HL-60 (cell line): ENCODE measurements around the gene CERT1.
"Not testable (repeated sequence)": the region's sequence is repeated elsewhere in the genome, so short reads cannot be mapped to it uniquely, and the experiment has no call there.

Experiments
- TF ChIP-seq, protein P1 (sequence below): IDR thresholded peaks from one replicate; pipeline ENCODE4 v1.5.1; 2011; ENCODE audit warnings: low read length, control low read depth, inconsistent platforms; ENCODE audit not compliant: insufficient read depth
- TF ChIP-seq, protein P2 (sequence below): IDR thresholded peaks from 2 replicates; pipeline ENCODE4 v1.6.1; 2012; ENCODE audit warnings: low read depth; ENCODE audit not compliant: insufficient replicate concordance

DNA sequence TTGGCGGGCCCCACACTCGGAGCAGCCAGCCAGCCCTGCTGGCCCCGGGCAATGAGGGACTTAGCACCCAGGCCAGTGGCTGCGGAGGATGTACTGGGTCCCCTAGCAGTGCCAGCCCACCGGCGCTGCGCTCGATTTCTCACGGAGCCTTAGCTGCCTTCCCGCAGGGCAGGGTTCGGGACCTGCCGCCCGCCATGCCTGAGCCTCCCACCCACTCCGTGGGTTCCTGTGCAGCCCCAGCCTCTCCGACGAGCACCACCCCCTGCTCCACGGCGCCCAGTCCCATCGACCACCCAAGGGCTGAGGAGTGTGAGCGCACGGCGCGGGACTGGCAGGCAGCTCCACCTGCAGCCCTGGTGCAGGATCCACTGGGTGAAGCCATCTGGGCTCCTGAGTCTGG, 177.7 kb downstream of the CERT1 start:
- TF ChIP-seq, protein P1, sequence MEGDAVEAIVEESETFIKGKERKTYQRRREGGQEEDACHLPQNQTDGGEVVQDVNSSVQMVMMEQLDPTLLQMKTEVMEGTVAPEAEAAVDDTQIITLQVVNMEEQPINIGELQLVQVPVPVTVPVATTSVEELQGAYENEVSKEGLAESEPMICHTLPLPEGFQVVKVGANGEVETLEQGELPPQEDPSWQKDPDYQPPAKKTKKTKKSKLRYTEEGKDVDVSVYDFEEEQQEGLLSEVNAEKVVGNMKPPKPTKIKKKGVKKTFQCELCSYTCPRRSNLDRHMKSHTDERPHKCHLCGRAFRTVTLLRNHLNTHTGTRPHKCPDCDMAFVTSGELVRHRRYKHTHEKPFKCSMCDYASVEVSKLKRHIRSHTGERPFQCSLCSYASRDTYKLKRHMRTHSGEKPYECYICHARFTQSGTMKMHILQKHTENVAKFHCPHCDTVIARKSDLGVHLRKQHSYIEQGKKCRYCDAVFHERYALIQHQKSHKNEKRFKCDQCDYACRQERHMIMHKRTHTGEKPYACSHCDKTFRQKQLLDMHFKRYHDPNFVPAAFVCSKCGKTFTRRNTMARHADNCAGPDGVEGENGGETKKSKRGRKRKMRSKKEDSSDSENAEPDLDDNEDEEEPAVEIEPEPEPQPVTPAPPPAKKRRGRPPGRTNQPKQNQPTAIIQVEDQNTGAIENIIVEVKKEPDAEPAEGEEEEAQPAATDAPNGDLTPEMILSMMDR, result not testable (repeated sequence)
- TF ChIP-seq, protein P2, sequence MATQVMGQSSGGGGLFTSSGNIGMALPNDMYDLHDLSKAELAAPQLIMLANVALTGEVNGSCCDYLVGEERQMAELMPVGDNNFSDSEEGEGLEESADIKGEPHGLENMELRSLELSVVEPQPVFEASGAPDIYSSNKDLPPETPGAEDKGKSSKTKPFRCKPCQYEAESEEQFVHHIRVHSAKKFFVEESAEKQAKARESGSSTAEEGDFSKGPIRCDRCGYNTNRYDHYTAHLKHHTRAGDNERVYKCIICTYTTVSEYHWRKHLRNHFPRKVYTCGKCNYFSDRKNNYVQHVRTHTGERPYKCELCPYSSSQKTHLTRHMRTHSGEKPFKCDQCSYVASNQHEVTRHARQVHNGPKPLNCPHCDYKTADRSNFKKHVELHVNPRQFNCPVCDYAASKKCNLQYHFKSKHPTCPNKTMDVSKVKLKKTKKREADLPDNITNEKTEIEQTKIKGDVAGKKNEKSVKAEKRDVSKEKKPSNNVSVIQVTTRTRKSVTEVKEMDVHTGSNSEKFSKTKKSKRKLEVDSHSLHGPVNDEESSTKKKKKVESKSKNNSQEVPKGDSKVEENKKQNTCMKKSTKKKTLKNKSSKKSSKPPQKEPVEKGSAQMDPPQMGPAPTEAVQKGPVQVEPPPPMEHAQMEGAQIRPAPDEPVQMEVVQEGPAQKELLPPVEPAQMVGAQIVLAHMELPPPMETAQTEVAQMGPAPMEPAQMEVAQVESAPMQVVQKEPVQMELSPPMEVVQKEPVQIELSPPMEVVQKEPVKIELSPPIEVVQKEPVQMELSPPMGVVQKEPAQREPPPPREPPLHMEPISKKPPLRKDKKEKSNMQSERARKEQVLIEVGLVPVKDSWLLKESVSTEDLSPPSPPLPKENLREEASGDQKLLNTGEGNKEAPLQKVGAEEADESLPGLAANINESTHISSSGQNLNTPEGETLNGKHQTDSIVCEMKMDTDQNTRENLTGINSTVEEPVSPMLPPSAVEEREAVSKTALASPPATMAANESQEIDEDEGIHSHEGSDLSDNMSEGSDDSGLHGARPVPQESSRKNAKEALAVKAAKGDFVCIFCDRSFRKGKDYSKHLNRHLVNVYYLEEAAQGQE, result not testable (repeated sequence)
